NCI-H345 treated with DMSO at 0.1 percent for 48 hours (cell line): Measurements from ENCODE around the gene PARK7.

ENCODE experiments used
- DNase-seq: peaks from one replicate; lab custom pipeline; 2025; ENCODE audit not compliant: unreplicated experiment; lab: John Stamatoyannopoulos, UW

The PARK7 gene

GRCh38 chr1:8021676-8022266 lies 60.3 kb downstream of the PARK7 start:
- no peak for DNase-seq

DNA sequence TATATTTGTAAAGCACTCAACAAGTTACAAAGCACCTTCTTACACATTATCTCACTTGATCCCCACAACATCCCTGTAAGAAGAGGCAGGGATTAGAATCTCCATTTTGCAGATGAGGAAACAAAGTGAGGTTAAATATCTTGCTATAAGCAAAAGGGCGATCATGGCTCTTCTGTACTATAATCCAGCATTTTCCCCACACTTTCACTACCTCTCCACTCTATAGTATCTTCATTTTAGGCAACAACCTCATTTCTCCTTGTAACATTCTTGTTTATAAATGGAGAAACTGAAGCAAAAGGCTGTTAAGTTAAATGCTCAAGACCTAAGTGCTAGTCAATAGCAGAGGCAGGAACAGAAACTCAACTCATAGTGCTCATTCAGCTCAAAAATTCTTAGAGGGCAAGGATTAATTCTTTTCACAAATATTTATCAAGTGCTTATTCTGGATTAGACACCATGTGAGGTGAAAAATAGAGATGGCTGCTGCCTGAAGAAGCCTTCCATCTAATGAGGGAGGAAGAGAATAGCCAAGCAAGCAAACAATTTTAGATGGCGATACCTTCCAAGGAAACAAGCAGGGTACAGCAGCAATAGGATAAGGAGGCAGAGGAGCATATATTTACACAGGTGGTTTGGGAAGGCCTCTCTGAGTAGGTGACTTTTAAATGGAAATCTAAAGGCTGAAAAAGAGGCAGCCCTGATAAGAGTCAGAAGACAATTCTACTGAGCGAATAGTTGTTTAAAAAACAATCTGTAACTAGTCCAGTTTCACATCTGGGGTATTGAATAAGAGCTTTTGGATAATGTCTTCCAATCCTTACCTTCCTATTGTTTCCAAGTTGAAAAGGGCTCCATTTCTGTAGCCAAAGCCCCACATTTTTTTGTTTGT lies 61.1 kb downstream of the PARK7 start:
- no peak for DNase-seq

GRCh38 chr1:8023287-8023994 lies 61.9 kb downstream of the PARK7 start:
- no peak for DNase-seq

GRCh38 chr1:8023995-8024313 lies 62.4 kb downstream of the PARK7 start:
- DNase-seq: no peak

- DNase-seq: no peak
These were observed 62.8 kb downstream of the PARK7 start for GRCh38 chr1:8024329-8024728.

- DNase-seq: no peak
These were observed 63.7 kb downstream of the PARK7 start for GRCh38 chr1:8025061-8025670.

DNA sequence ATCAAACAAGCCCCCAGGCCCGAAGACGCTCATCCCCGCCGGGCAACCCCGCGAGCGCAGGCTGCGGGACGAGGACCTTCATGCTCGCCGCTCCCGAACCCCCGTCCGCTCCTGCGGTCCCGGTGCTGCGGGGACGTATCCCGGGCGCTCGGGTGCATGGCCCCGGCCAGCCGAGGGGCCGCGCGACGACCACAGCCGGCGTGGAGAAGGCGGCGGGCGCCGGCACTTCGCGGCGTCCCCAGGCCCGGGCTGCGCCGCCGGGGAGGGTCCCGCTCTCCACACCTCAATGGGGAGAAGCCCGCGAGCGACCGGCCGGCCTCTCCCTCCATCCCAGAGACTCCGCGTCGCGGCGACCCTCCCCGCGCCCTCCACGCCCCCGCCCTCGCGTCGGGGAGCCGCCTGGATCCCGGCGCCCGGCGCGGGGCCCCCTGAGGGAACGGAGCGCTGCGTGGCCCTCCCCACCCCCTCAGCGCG lies 64.2 kb downstream of the PARK7 start:
- no peak for DNase-seq

DNA sequence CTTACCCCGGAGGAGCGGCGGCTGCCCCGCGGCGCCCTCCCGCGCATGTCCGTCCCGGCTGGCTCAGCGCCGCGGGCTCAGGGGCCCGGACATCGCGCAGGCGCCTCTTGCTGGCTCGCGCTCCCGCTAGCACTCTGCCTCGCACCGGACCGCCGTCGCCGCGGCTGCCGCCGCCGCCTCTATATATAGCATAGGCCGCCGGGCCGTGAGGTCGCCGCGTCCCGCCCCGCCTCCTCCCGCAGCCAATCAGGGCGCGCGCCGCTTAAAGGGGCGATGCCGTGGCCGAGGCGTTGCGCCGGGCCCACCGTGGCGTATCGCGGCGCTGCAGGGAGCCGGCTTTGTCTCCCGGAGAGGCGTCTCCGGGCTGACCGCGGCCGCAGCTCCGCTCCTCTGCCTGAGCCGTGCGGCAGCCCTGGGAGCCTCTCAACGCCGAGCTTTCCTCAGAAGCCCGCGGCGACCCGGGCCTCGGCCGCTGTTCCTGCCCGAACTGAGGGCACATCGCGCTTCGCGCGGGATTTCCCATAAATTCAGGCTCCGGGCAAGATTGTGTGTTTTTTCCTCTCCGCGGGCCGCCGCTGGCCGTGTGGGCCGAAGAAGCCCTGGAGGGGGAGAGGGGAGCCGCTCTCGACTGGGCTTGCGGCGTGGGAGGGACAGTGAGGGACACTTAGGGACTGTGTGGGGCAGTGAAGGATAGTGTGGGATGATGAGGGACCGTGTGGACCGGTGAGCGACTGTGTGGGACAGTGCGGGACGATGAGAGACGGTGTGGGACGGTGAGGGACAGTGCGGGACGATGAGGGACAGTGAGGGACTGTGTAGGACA lies 64.9 kb downstream of the PARK7 start, which contains the start of gene ERRFI1:
Gene ERRFI1, minus strand, starts transcription at position 157 of the 823 bp plus-strand sequence. CDS start 10,690 bp downstream, outside the sequence.
- peak; percentile 76 for DNase-seq

DNA sequence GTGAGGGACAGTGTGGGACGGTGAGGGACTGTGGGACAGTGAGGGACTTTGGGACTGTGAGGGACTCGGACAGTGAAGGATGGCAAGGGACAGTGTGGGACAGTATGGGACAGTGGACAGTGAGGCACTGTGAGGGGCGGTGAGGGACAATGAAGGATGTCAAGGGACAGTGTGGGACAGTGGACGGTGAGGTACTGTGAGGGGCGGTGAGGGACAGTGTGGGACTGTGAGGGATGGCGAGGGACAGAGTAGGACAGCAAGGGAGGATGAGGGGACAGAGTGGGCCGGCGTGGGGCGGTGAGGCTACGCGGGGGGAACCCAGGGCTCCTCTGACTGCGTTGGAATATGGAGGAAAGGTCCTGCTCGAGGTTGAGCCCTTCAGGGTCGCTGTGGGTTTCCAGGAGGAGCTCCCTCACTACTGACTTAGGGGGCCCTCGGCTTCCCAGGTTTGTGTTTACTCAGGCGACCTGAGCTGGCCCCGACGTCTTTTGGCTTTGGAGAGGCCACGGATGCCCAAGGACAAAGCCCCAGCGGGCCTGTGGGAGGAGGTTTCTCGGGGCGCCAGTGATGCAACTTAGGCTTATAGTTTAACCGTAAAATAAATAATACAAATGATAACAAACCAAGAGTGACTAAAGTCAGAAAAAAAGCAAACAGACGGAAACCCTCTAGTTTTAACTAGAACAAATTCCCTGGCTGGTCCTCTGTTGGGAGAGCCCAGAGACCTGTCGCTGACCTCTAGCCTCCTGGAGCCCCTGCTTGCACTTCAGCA lies 65.7 kb downstream of the PARK7 start:
- no peak for DNase-seq

DNA sequence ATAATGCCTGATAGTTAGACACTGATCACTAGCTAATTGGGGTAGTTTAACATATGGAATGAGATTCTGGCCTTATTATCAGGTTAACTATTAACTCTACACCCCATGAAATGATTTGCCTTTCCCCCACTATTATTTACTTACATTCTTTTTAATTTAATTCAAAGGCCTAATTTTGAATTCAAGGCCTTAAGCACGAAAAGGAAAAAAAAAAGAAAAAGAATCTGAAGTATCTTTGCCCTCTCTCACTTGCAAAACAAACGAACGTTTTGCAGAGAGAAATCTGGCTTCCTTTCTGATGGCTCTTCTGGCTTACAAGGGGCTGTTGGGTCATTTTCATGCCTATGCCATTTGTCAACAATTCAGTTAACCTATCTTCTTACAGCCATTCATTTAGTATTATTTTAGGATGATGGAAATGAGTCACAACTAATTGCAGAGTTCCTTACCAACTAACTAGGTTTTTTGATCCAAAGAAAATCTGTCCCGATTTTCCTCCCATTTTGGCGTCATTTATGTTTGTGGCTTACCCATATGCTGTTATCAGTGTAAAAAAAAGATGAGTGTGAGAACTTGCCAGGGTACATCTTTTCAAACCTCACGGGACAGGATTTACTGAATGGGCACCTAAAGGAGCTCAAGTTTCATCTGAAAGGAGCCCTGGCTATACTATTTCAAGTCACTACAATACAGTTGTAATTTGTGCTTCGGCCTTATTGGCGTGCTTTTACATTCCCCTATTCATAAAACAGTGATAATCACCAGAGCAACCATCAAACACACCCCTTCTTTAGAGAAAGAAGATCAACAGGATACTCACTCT lies 66.4 kb downstream of the PARK7 start:
- no peak for DNase-seq

DNA sequence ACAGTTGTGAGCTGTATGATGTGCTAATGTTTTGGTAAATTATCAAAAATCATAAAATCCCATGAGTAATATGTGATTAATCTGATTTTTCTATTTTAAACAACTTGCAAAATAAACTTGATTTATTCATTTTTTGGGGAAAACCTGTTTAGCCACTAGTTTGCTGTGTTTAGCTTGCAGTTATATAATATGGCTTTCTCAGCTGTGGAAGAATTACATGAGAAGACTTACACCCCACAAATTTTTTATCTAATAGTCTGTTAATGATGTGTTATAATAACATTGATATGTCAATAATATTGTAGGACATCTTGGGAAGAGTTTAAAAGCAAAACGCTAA lies 67.0 kb downstream of the PARK7 start:
- no peak for DNase-seq

DNA sequence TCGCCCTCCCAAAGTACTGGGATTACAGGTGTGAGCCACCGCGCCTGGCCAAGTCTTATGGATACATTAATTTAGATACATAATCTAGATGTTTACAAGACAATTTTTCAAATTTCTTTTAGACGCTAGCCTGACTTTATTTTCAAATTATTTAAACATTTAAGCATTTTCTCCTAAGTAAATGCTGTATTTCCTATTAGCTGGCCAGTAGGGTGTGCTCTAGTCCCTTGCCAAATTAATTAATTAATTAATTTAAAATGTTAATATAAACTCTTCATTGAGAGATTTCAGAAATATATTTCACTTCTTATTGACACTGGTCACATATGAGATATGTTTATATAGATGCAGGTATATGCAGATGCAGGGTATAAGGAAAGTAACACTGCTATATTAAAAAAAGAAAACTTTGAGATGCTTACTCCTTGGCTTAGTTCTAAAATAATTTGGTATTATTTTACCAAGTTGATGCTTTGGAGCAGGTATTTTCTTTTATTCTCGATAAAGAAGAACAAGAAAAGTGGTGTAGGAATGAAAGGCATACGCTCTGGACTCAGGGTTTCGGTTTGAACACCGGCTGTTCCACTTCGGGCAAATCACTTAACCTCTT lies 69.8 kb downstream of the PARK7 start:
- peak; percentile 21 for DNase-seq

DNA sequence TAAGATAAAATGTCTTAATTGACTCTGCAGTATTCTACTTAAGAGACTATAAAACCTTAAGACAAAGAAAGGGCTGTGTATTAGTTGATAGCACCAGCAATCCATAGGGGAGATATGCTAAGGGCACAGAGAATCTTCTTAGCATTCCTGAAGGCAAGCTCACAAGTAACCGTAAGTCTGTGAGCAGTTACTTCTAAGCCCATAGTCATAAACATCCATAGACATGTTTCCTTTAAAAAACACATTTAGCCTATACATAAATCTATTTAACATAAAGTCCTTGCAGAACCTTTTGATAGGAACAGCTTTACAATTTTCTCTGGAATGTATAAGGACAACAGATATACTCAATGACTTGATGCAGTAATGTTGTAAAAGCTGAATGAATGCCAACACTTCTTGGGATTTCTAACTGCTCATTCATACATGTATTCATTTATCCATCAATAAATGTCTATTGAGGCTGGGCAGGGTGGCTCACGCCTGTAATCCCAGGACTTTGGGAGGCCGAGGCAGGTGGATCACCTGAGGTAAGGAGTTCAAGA lies 70.9 kb downstream of the PARK7 start:
- no peak for DNase-seq

- DNase-seq: no peak
These were observed 71.8 kb downstream of the PARK7 start for GRCh38 chr1:8033322-8033721.
